DMS79 (cell line): ENCODE measurements around the gene STS.
A peak's percentile ranks its signal among the peaks of the same experiment; 100 is the strongest.

Source experiments
- DNase-seq: peaks from one replicate; lab custom pipeline; 2025; lab: John Stamatoyannopoulos, UW

The STS gene

GRCh38 chrX:7147413-7147977 is at the start of gene STS:
STS (plus strand) TSS chrX:7147712; CDS start chrX:7253200, 105,488 bp downstream.
- DNase-seq, result no peak

- no peak for DNase-seq
Measured at GRCh38 chrX:7100022-7100421, 47.5 kb upstream of the STS start.

GRCh38 chrX:7102119-7102518 is 45.4 kb upstream of the STS start:
- DNase-seq, result no peak

GRCh38 chrX:7106649-7107048 is 40.9 kb upstream of the STS start:
- no peak for DNase-seq

GRCh38 chrX:7108030-7108429 is 39.5 kb upstream of the STS start:
- DNase-seq, result no peak

- peak; percentile 60 for DNase-seq
Measured at GRCh38 chrX:7109049-7109531, 38.4 kb upstream of the STS start.

- DNase-seq, result no peak
Measured at GRCh38 chrX:7109838-7110793, 37.4 kb upstream of the STS start.

- DNase-seq, result no peak
Measured at GRCh38 chrX:7110821-7111276, 36.7 kb upstream of the STS start.

GRCh38 chrX:7111518-7111917 is 36.0 kb upstream of the STS start:
- DNase-seq, result no peak

- no peak for DNase-seq
Measured at GRCh38 chrX:7112071-7112470, 35.4 kb upstream of the STS start.

- DNase-seq, result no peak
Measured at GRCh38 chrX:7115557-7115956, 32.0 kb upstream of the STS start.

GRCh38 chrX:7116081-7116480 is 31.4 kb upstream of the STS start:
- no peak for DNase-seq

GRCh38 chrX:7117587-7117986 is 29.9 kb upstream of the STS start:
- no peak for DNase-seq

GRCh38 chrX:7119950-7120877 is 27.3 kb upstream of the STS start:
- DNase-seq, result no peak

GRCh38 chrX:7120878-7121219 is 26.7 kb upstream of the STS start:
- DNase-seq, result no peak

GRCh38 chrX:7127056-7127455 is 20.5 kb upstream of the STS start:
- no peak for DNase-seq

GRCh38 chrX:7131621-7132020 is 15.9 kb upstream of the STS start:
- DNase-seq, result no peak

GRCh38 chrX:7132335-7133049 is 15.0 kb upstream of the STS start:
- DNase-seq, result peak; percentile 42

GRCh38 chrX:7133050-7133440 is 14.5 kb upstream of the STS start:
- DNase-seq, result no peak

GRCh38 chrX:7134981-7135380 is 12.5 kb upstream of the STS start:
- DNase-seq, result no peak

- no peak for DNase-seq
Measured at GRCh38 chrX:7139202-7140081, 8.1 kb upstream of the STS start.
